GM13976 (cell line): ENCODE results near the gene E2F1.

Experiments used
- DNase-seq: peaks from one replicate; pipeline ENCODE4 v3.0.0; 2012; ENCODE audit warnings: low spot score
- in situ Hi-C: fragments of 300-500 bp; cut with MboI; formaldehyde crosslinking; loops from one replicate; pipeline ENCODE4 v1.12.0; 2022; ENCODE audit warnings: low sequenced_read_pairs, mixed read lengths, inconsistent platforms; ENCODE audit not compliant: unreplicated experiment
- TF ChIP-seq, protein P1 (sequence below): IDR thresholded peaks from 2 replicates; pipeline ENCODE4 v1.5.1; 2012; ENCODE audit warnings: borderline replicate concordance, mild to moderate bottlenecking; ENCODE audit not compliant: insufficient read depth; ENCODE audit errors: extremely low read depth, missing control alignments, control extremely low read depth

Gene E2F1

DNA sequence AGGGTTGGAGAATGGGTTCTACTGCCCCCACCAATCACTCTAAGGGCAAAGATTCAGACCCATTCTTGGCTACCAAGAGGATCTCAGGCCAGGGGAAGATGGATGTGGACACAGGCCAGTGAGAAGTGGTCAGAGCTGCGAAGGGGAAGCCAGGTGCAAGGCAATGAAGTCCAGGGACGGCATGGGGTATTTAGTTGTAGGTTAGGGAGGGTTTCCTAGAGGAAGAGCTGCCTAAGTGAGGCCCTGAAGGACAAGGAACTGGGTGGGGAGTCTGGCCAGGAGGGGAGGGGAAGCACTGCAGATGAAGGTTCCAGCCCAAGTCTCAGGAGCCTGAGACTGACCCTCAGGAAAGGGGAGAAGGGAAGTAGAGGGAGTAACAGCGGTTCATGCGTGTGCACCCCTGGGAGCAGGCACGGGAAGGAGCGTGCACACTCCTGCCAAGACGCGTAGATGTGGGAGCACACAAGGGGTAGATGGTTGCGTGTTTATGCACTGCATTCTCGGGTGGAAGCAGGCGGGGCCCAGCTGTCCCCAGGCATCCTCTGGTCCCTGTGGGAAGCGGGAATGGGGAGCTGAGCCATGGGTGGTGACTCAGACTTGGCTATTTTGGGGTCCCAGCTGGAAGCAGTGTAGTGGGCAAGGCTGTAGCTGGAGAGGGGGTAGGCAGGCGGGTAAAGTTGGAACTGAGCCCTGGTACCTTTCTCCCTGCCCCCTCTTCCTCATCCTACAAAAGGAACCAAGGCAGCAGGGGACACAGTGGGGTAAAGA lies 16.1 kb downstream of the E2F1 start:
- TF ChIP-seq, protein P1, sequence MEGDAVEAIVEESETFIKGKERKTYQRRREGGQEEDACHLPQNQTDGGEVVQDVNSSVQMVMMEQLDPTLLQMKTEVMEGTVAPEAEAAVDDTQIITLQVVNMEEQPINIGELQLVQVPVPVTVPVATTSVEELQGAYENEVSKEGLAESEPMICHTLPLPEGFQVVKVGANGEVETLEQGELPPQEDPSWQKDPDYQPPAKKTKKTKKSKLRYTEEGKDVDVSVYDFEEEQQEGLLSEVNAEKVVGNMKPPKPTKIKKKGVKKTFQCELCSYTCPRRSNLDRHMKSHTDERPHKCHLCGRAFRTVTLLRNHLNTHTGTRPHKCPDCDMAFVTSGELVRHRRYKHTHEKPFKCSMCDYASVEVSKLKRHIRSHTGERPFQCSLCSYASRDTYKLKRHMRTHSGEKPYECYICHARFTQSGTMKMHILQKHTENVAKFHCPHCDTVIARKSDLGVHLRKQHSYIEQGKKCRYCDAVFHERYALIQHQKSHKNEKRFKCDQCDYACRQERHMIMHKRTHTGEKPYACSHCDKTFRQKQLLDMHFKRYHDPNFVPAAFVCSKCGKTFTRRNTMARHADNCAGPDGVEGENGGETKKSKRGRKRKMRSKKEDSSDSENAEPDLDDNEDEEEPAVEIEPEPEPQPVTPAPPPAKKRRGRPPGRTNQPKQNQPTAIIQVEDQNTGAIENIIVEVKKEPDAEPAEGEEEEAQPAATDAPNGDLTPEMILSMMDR = no peak
- in situ Hi-C loops = loop anchor here (10.0 kb wide), 1 partner anchor 215 kb away; no protein-coding TSS in a partner anchor
- DNase-seq = no peak

DNA sequence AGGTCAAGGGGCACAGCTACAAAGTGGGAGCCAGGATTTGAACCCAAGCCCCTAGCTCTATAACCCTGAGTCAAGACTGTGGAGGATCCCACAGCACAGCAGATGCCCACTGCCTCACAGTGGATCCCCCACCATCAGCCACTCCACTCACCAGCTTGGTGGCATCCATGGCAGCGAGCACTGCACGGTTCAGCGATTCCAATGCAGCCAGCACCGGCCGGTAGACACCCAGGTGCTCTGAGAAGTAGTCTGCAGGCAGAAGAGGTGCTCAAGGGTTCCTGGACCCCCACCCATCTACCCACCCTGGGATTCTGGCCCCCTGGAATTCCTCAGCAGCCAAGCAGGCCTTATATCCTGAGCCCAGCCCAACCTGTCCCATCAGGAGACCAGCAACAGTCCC lies 17.0 kb downstream of the E2F1 start:
- TF ChIP-seq, protein P1 = no peak
- DNase-seq = no peak
- in situ Hi-C loops = loop anchor here (10.0 kb wide), 1 partner anchor 214 kb away; no protein-coding TSS in a partner anchor

DNA sequence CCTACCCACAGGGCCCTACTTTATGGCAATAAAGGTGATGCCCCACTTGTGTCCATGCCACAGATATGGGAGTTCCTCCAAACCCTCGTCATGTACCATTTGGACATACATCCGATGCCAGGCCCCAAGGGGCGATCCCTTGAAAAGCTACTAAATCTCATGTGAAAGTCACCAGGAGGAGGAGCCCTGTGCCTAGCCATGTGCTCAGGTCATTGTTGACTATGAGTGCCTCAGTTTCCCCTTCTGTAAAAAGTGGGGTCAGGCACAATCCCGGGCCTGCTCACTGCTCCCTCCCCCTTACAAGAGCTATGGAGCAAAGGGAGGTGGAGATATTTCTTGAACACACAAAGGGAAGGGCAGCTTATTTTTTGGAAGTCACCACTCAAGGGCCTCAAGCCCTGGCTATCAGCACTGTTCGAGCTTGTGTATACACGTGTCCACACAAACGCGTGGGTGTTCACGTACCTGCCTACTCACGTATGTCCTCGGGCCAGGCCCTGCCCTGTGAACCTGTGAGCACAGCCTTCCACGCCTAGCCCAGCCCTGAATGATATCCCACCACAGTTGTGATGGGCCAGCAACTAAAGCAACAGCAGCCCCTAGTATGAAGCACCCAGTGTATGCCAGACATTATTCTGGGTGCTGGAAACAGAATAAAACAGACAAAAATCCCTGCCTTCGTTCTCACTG lies 17.6 kb downstream of the E2F1 start:
- DNase-seq = no peak
- TF ChIP-seq, protein P1 = no peak
- in situ Hi-C loops = loop anchor here (10.0 kb wide), 1 partner anchor 214 kb away; no protein-coding TSS in a partner anchor

DNA sequence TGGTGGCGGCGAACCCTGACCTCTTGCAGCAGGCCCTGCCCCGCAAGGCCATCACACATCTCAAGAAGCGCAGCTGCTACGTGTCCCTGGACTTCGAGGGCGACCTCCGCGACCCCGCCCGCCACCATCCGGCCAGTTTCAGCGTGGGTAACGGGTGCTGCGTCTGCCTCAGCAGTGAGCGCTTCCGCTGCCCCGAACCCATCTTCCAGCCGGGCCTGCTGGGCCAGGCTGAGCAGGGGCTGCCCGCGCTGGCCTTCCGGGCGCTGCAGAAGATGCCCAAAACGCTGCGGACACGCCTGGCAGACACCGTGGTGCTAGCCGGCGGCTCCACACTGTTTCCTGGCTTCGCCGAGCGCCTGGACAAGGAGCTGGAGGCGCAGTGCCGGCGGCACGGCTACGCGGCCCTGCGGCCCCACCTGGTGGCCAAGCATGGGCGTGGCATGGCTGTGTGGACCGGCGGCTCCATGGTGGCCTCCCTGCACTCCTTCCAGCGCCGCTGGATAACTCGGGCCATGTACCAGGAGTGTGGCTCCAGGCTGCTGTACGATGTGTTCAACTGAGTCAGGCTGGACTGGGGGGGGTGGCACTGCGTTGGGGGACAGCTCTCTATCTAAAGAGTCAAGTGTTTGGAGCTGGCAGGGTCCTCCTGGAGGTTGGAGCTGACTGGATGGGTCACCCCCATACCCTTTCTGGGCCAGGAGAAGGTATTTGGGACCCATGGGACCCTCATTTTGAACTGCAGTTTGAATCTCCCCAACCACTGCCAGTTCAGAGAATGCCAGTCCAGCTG lies 18.3 kb downstream of the E2F1 start:
- in situ Hi-C loops = loop anchor here (10.0 kb wide), 1 partner anchor 213 kb away; no protein-coding TSS in a partner anchor
- peak; percentile 87 for DNase-seq
- TF ChIP-seq, protein P1 = peak; percentile 98

DNA sequence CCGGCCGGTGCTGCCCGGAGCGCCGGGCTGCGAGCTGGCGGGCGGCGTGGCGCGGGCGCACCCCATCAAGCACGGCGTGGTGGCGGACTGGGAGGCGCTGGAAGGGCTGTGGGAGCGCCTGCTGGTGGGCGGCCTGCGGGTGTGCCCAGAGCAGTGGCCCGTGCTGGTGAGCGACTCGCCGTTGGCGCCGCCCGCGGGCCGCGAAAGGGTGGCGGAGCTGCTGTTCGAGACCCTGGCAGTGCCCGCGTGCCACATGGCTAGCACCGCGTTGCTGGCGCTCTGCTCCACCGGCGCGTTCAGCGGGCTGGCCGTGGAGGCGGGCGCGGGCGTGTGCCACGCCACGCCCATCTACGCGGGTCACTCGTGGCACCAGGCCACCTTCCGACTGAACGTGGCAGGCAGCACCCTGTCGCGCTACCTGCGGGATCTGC lies 18.9 kb downstream of the E2F1 start:
- TF ChIP-seq, protein P1 = peak; percentile 13
- DNase-seq = no peak
- in situ Hi-C loops = loop anchor here (10.0 kb wide), 1 partner anchor 212 kb away; no protein-coding TSS in a partner anchor

DNA sequence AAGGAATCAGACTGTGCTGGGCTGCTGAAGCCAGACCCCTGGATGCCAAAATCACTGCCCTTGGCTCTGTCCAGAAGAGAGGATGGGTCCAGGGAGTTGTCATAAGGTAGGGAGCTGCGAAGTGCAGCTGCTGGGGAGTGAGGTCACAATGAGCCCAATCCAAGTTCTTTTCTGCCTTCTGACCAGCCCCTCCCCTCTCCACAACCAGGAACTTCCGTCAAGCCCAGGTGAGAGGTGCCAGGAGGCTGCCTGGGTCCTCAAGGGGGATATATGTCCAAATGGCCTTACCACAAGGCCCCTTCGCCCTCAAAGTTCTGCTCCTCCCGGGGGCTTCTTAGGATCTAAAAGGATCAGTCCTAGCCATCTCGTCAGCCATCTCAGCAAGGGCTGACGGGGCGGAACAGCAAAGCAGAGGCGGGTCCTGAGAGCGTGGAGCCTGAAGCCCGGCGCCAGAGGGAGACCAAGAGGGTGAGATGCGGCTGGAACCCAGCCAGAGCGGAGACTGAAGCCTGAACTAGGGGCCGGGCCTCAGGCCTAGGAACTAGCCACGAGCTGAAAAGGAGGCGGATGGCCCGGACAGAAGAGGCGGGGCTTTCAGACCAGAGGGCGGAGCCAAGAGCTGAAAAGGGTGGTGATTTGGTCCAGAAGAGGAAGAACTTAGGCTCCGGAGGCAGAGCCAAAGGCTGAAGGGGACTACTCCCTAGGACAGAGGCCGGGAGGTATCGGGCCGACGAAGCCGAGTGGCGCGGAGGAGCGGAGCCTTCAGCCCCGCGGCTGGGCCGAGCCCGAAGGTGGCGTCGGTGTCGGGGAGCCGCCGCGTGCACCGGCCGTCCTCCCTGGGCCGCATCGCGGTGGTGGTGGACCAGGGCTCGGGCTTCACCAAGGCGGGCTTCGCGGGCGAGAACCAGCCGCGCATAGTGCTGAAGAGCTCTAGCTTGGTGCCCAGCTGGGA lies 19.6 kb downstream of the E2F1 start, which contains the start of gene ACTL10:
ACTL10 (plus strand) TSS at position 651 of the 952 bp plus-strand sequence. CDS start 555 bp downstream, outside the sequence.
- peak; percentile 95 for DNase-seq
- in situ Hi-C loops = loop anchor here (10.0 kb wide), 1 partner anchor 212 kb away; no protein-coding TSS in a partner anchor
- TF ChIP-seq, protein P1 = no peak
